ENCODE results near the gene U2SURP. TPM values are rescaled to one million over a fixed set of nuclear protein-coding genes. Genes with fewer than 3 reads are reported as not detected.
A peak's percentile ranks its signal among the peaks of the same experiment; 100 is the strongest.

U2SURP gene
- polyA plus RNA-seq, 2 donors: 22.5 to 24.3 TPM

- no peaks in the 10 kb centered on the region for H3K27me3 ChIP-seq (ENCODE audit: control insufficient read depth in 1 of 2, insufficient read depth in 2 of 2, low read length in 2 of 2)
- 0 to 1% methylated on average over 19 of the region's 19 CpGs for WGBS, 2 donors
- H3K27ac ChIP-seq (ENCODE audit: low read depth in 2 of 2, low read length in 1 of 2): peak overlapping the region; percentile 92 to 95
- no peaks in the 10 kb centered on the region for H3K36me3 ChIP-seq (ENCODE audit: control insufficient read depth in 2 of 2, insufficient read depth in 2 of 2, low read length in 1 of 2)
- peak overlapping the region; percentile 94 to 98 for H3K4me3 ChIP-seq (ENCODE audit: low read depth in 1 of 2, low read length in 2 of 2)
- H3K9me3 ChIP-seq (ENCODE audit: control insufficient read depth in 2 of 2, insufficient read depth in 1 of 2, low read depth in 1 of 2, low read length in 1 of 2): no peaks in the 10 kb centered on the region
- peaks cover 0 to 3% of the 10 kb centered on the region in 2 donors for H3K4me1 ChIP-seq (ENCODE audit: control insufficient read depth in 2 of 2, insufficient read depth in 2 of 2, low read length in 1 of 2)
Observed at GRCh38 chr3:143002083-143002712, 828 bp downstream of the U2SURP start.

- Histone ChIP-seq H3K36me3 (ENCODE audit: control insufficient read depth in 2 of 2, insufficient read depth in 2 of 2, low read length in 1 of 2) (no peaks in the 10 kb centered on the region), H3K4me3 (ENCODE audit: low read depth in 1 of 2, low read length in 2 of 2) (peak overlapping the region in 1 of 2 donors; percentile 94), H3K27ac (ENCODE audit: low read depth in 2 of 2, low read length in 1 of 2) (no peak overlapping the region), H3K4me1 (ENCODE audit: control insufficient read depth in 2 of 2, insufficient read depth in 2 of 2, low read length in 1 of 2) (peaks cover 0 to 3% of the 10 kb centered on the region in 2 donors), H3K9me3 (ENCODE audit: control insufficient read depth in 2 of 2, insufficient read depth in 1 of 2, low read depth in 1 of 2, low read length in 1 of 2) (no peaks in the 10 kb centered on the region), H3K27me3 (ENCODE audit: control insufficient read depth in 1 of 2, insufficient read depth in 2 of 2, low read length in 2 of 2) (no peaks in the 10 kb centered on the region)
- WGBS, 2 donors: 2 to 3% methylated on average over 9 of the region's 9 CpGs
Observed at GRCh38 chr3:143002727-143003126, 1.4 kb downstream of the U2SURP start.

- Histone ChIP-seq H3K4me1 (ENCODE audit: control insufficient read depth in 2 of 2, insufficient read depth in 2 of 2, low read length in 1 of 2) (peaks cover 0 to 3% of the 10 kb centered on the region in 2 donors), H3K36me3 (ENCODE audit: control insufficient read depth in 2 of 2, insufficient read depth in 2 of 2, low read length in 1 of 2) (no peaks in the 10 kb centered on the region), H3K4me3 (ENCODE audit: low read depth in 1 of 2, low read length in 2 of 2) (no peak overlapping the region), H3K9me3 (ENCODE audit: control insufficient read depth in 2 of 2, insufficient read depth in 1 of 2, low read depth in 1 of 2, low read length in 1 of 2) (no peaks in the 10 kb centered on the region), H3K27ac (ENCODE audit: low read depth in 2 of 2, low read length in 1 of 2) (no peak overlapping the region), H3K27me3 (ENCODE audit: control insufficient read depth in 1 of 2, insufficient read depth in 2 of 2, low read length in 2 of 2) (no peaks in the 10 kb centered on the region)
- WGBS, 2 donors: 83 to 90% methylated on average over 2 of the region's 2 CpGs
Observed at GRCh38 chr3:143004823-143005222, 3.5 kb downstream of the U2SURP start.

- H3K4me1 ChIP-seq (ENCODE audit: control insufficient read depth in 2 of 2, insufficient read depth in 2 of 2, low read length in 1 of 2): no peaks in the 10 kb centered on the region
- H3K27me3 ChIP-seq (ENCODE audit: control insufficient read depth in 1 of 2, insufficient read depth in 2 of 2, low read length in 2 of 2): no peaks in the 10 kb centered on the region
- 67 to 72% methylated on average over 3 of the region's 3 CpGs for WGBS, 2 donors
- H3K9me3 ChIP-seq (ENCODE audit: control insufficient read depth in 2 of 2, insufficient read depth in 1 of 2, low read depth in 1 of 2, low read length in 1 of 2): no peaks in the 10 kb centered on the region
- no peak overlapping the region for H3K4me3 ChIP-seq (ENCODE audit: low read depth in 1 of 2, low read length in 2 of 2)
- no peaks in the 10 kb centered on the region for H3K36me3 ChIP-seq (ENCODE audit: control insufficient read depth in 2 of 2, insufficient read depth in 2 of 2, low read length in 1 of 2)
- no peak overlapping the region for H3K27ac ChIP-seq (ENCODE audit: low read depth in 2 of 2, low read length in 1 of 2)
Observed at GRCh38 chr3:143010024-143010423, 8.7 kb downstream of the U2SURP start.

- no peaks in the 10 kb centered on the region for H3K9me3 ChIP-seq (ENCODE audit: control insufficient read depth in 2 of 2, insufficient read depth in 1 of 2, low read depth in 1 of 2, low read length in 1 of 2)
- H3K4me3 ChIP-seq (ENCODE audit: low read depth in 1 of 2, low read length in 2 of 2): no peak overlapping the region
- no peak overlapping the region for H3K27ac ChIP-seq (ENCODE audit: low read depth in 2 of 2, low read length in 1 of 2)
- H3K27me3 ChIP-seq (ENCODE audit: control insufficient read depth in 1 of 2, insufficient read depth in 2 of 2, low read length in 2 of 2): no peaks in the 10 kb centered on the region
- WGBS, 2 donors: 79 to 82% methylated on average over 3 of the region's 3 CpGs
- no peaks in the 10 kb centered on the region for H3K4me1 ChIP-seq (ENCODE audit: control insufficient read depth in 2 of 2, insufficient read depth in 2 of 2, low read length in 1 of 2)
- no peaks in the 10 kb centered on the region for H3K36me3 ChIP-seq (ENCODE audit: control insufficient read depth in 2 of 2, insufficient read depth in 2 of 2, low read length in 1 of 2)
Observed at GRCh38 chr3:143011705-143012104, 10.3 kb downstream of the U2SURP start.

GRCh38 chr3:143014921-143015320, 13.6 kb downstream of the U2SURP start:
- Histone ChIP-seq H3K27me3 (ENCODE audit: control insufficient read depth in 1 of 2, insufficient read depth in 2 of 2, low read length in 2 of 2) (no peaks in the 10 kb centered on the region), H3K9me3 (ENCODE audit: control insufficient read depth in 2 of 2, insufficient read depth in 1 of 2, low read depth in 1 of 2, low read length in 1 of 2) (no peaks in the 10 kb centered on the region), H3K4me1 (ENCODE audit: control insufficient read depth in 2 of 2, insufficient read depth in 2 of 2, low read length in 1 of 2) (no peaks in the 10 kb centered on the region), H3K27ac (ENCODE audit: low read depth in 2 of 2, low read length in 1 of 2) (no peak overlapping the region), H3K4me3 (ENCODE audit: low read depth in 1 of 2, low read length in 2 of 2) (no peak overlapping the region), H3K36me3 (ENCODE audit: control insufficient read depth in 2 of 2, insufficient read depth in 2 of 2, low read length in 1 of 2) (no peaks in the 10 kb centered on the region)

- H3K9me3 ChIP-seq (ENCODE audit: control insufficient read depth in 2 of 2, insufficient read depth in 1 of 2, low read depth in 1 of 2, low read length in 1 of 2): no peaks in the 10 kb centered on the region
- H3K4me3 ChIP-seq (ENCODE audit: low read depth in 1 of 2, low read length in 2 of 2): no peak overlapping the region
- H3K27me3 ChIP-seq (ENCODE audit: control insufficient read depth in 1 of 2, insufficient read depth in 2 of 2, low read length in 2 of 2): no peaks in the 10 kb centered on the region
- no peak overlapping the region for H3K27ac ChIP-seq (ENCODE audit: low read depth in 2 of 2, low read length in 1 of 2)
- no peaks in the 10 kb centered on the region for H3K4me1 ChIP-seq (ENCODE audit: control insufficient read depth in 2 of 2, insufficient read depth in 2 of 2, low read length in 1 of 2)
- WGBS, 2 donors: 76 to 82% methylated on average over 3 of the region's 3 CpGs
- H3K36me3 ChIP-seq (ENCODE audit: control insufficient read depth in 2 of 2, insufficient read depth in 2 of 2, low read length in 1 of 2): no peaks in the 10 kb centered on the region
Observed at GRCh38 chr3:143016321-143016972, 15.1 kb downstream of the U2SURP start.

GRCh38 chr3:143024351-143024960, 23.1 kb downstream of the U2SURP start:
- no peak overlapping the region for H3K4me3 ChIP-seq (ENCODE audit: low read depth in 1 of 2, low read length in 2 of 2)
- no peaks in the 10 kb centered on the region for H3K9me3 ChIP-seq (ENCODE audit: control insufficient read depth in 2 of 2, insufficient read depth in 1 of 2, low read depth in 1 of 2, low read length in 1 of 2)
- peaks cover 0 to 2% of the 10 kb centered on the region in 2 donors for H3K36me3 ChIP-seq (ENCODE audit: control insufficient read depth in 2 of 2, insufficient read depth in 2 of 2, low read length in 1 of 2)
- WGBS, 2 donors: 96 to 98% methylated on average over 4 of the region's 4 CpGs
- H3K27me3 ChIP-seq (ENCODE audit: control insufficient read depth in 1 of 2, insufficient read depth in 2 of 2, low read length in 2 of 2): no peaks in the 10 kb centered on the region
- H3K4me1 ChIP-seq (ENCODE audit: control insufficient read depth in 2 of 2, insufficient read depth in 2 of 2, low read length in 1 of 2): no peaks in the 10 kb centered on the region
- H3K27ac ChIP-seq (ENCODE audit: low read depth in 2 of 2, low read length in 1 of 2): no peak overlapping the region

- Histone ChIP-seq H3K36me3 (ENCODE audit: control insufficient read depth in 2 of 2, insufficient read depth in 2 of 2, low read length in 1 of 2) (peaks cover 2% of the 10 kb centered on the region in 2 donors), H3K27ac (ENCODE audit: low read depth in 2 of 2, low read length in 1 of 2) (no peak overlapping the region), H3K9me3 (ENCODE audit: control insufficient read depth in 2 of 2, insufficient read depth in 1 of 2, low read depth in 1 of 2, low read length in 1 of 2) (no peaks in the 10 kb centered on the region), H3K4me1 (ENCODE audit: control insufficient read depth in 2 of 2, insufficient read depth in 2 of 2, low read length in 1 of 2) (no peaks in the 10 kb centered on the region), H3K27me3 (ENCODE audit: control insufficient read depth in 1 of 2, insufficient read depth in 2 of 2, low read length in 2 of 2) (no peaks in the 10 kb centered on the region), H3K4me3 (ENCODE audit: low read depth in 1 of 2, low read length in 2 of 2) (no peak overlapping the region)
- WGBS, 2 donors: 94 to 95% methylated on average over 2 of the region's 2 CpGs
Observed at GRCh38 chr3:143031327-143031726, 30.0 kb downstream of the U2SURP start.

Data from esophagus (tissue), 2 donors.